GM19193 (cell line): ENCODE measurements around the gene CRTAC1.

Experiments used
- POLR2A ChIP-seq: IDR thresholded peaks from 4 replicates; pipeline ENCODE4 v1.6.1; 2011; ENCODE audit not compliant: insufficient read depth, insufficient read length; ENCODE audit errors: extremely low read depth

CRTAC1 gene

GRCh38 chr10:98030093-98030821, at the start of gene CRTAC1:
Gene CRTAC1 (minus strand): TSS chr10:98030621. CDS start chr10:98030472, 149 bp downstream.
- no peak for TF ChIP-seq POLR2A

- TF ChIP-seq POLR2A = no peak
Measured at GRCh38 chr10:98078774-98079173, 48.4 kb upstream of the CRTAC1 start.

GRCh38 chr10:98077223-98077622, 46.8 kb upstream of the CRTAC1 start:
- TF ChIP-seq POLR2A = no peak

- no peak for TF ChIP-seq POLR2A
Measured at GRCh38 chr10:98076086-98076485, 45.7 kb upstream of the CRTAC1 start.

- TF ChIP-seq POLR2A = no peak
Measured at GRCh38 chr10:98074315-98074911, 44.0 kb upstream of the CRTAC1 start.

- TF ChIP-seq POLR2A = no peak
Measured at GRCh38 chr10:98067165-98067564, 36.7 kb upstream of the CRTAC1 start.

GRCh38 chr10:98063740-98064027, 33.3 kb upstream of the CRTAC1 start:
- no peak for TF ChIP-seq POLR2A

GRCh38 chr10:98062424-98062823, 32.0 kb upstream of the CRTAC1 start:
- no peak for TF ChIP-seq POLR2A

- TF ChIP-seq POLR2A = no peak
Measured at GRCh38 chr10:98060079-98060478, 29.7 kb upstream of the CRTAC1 start.

GRCh38 chr10:98058295-98058694, 27.9 kb upstream of the CRTAC1 start:
- no peak for TF ChIP-seq POLR2A

- no peak for TF ChIP-seq POLR2A
Measured at GRCh38 chr10:98055841-98056516, 25.6 kb upstream of the CRTAC1 start.

- no peak for TF ChIP-seq POLR2A
Measured at GRCh38 chr10:98047009-98047741, 16.8 kb upstream of the CRTAC1 start.

GRCh38 chr10:98045785-98046389, 15.5 kb upstream of the CRTAC1 start:
- TF ChIP-seq POLR2A = no peak

- no peak for TF ChIP-seq POLR2A
Measured at GRCh38 chr10:98041352-98042043, 11.1 kb upstream of the CRTAC1 start.
